ENCODE measurements around the gene IGF1R. TPM values are rescaled to one million over a fixed set of nuclear protein-coding genes. Genes with fewer than 3 reads are reported as not detected.

The IGF1R gene
- total RNA-seq, 1 donor from 2014 or later: 97.7 TPM

DNA sequence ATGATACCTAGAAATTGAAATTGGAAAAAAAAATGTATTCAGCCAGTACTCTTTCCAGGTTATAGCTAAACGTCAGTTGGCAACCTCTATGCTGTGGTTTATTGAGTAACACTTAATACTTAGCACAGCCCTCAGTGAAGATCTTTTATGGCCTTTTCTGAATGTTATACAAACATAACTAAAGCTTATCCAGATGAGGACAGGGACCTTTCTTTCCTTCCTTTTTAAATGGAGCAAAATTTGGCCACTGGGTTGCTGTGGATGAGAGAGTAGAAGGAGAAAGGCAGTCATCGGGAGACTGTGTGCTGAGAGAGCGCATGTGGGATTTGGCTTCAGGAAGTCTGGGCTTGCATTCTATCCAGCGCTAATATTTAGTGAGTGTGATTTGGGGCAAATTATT, 36.1 kb downstream of the IGF1R start:
- H3K4me1 ChIP-seq: peaks cover 85% of the 10 kb centered on the region
- H3K27me3 ChIP-seq: no peaks in the 10 kb centered on the region

GRCh38 chr15:98684995-98685525, 36.7 kb downstream of the IGF1R start:
- Histone ChIP-seq H3K27me3 (no peaks in the 10 kb centered on the region), H3K4me1 (peaks cover 91% of the 10 kb centered on the region), H3K9me3 (no peaks in the 10 kb centered on the region), H3K4me3 (no peak overlapping the region), H3K36me3 (no peaks in the 10 kb centered on the region), H3K27ac (peak overlapping the region; percentile 12)
- DNase-seq (ENCODE audit: extremely low spot score in 2 of 2): no peak
- intact Hi-C loops (cut with DNase I): no loop called here
- TF ChIP-seq POLR2A (IDR thresholded peaks at IDR 0.05) (no peak), POLR2AphosphoS5 (IDR thresholded peaks at IDR 0.05; ENCODE audit: insufficient read depth in 1 of 2, low read depth in 1 of 2) (no peak)
- TF ChIP-seq, protein P1, sequence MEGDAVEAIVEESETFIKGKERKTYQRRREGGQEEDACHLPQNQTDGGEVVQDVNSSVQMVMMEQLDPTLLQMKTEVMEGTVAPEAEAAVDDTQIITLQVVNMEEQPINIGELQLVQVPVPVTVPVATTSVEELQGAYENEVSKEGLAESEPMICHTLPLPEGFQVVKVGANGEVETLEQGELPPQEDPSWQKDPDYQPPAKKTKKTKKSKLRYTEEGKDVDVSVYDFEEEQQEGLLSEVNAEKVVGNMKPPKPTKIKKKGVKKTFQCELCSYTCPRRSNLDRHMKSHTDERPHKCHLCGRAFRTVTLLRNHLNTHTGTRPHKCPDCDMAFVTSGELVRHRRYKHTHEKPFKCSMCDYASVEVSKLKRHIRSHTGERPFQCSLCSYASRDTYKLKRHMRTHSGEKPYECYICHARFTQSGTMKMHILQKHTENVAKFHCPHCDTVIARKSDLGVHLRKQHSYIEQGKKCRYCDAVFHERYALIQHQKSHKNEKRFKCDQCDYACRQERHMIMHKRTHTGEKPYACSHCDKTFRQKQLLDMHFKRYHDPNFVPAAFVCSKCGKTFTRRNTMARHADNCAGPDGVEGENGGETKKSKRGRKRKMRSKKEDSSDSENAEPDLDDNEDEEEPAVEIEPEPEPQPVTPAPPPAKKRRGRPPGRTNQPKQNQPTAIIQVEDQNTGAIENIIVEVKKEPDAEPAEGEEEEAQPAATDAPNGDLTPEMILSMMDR (IDR thresholded peaks at IDR 0.05): no peak

More for the DNA sequence above, 36.1 kb downstream of the IGF1R start:
- Histone ChIP-seq H3K27ac (peak overlapping the region; percentile 75), H3K4me3 (no peak overlapping the region), H3K9me3 (no peaks in the 10 kb centered on the region), H3K36me3 (no peaks in the 10 kb centered on the region)
- DNase-seq (ENCODE audit: extremely low spot score in 2 of 2): no peak
- intact Hi-C loops (cut with DNase I): no loop called here
- TF ChIP-seq, protein P1 (IDR thresholded peaks at IDR 0.05): no peak
- TF ChIP-seq POLR2A (IDR thresholded peaks at IDR 0.05): no peak
- TF ChIP-seq POLR2AphosphoS5 (IDR thresholded peaks at IDR 0.05; ENCODE audit: insufficient read depth in 1 of 2, low read depth in 1 of 2): no peak

DNA sequence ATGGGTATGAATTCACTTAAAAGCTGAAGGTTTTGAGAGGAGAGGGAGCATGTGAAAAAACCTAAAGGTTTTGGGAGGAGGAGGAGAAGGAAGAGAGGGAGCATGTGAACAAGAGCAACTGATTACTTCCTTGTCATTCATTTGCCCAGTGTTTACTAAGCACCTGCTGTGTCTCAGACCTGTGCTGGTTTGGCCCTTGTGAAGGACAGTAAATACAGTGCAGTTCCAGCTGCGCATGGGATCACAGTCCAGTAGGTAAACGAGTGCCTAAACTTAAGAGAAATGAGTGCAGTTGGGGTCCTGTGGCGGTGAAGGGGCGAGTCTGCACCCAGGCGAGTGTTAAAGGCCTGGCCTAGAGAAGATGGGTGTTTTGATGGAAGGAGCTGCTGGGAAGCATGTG, 38.6 kb downstream of the IGF1R start:
- Histone ChIP-seq H3K36me3 (no peaks in the 10 kb centered on the region), H3K4me3 (no peak overlapping the region), H3K4me1 (peaks cover 95% of the 10 kb centered on the region), H3K9me3 (no peaks in the 10 kb centered on the region), H3K27me3 (no peaks in the 10 kb centered on the region), H3K27ac (no peak overlapping the region)
- TF ChIP-seq, protein P1 (IDR thresholded peaks at IDR 0.05): no peak
- TF ChIP-seq POLR2A (IDR thresholded peaks at IDR 0.05) (no peak), POLR2AphosphoS5 (IDR thresholded peaks at IDR 0.05; ENCODE audit: insufficient read depth in 1 of 2, low read depth in 1 of 2) (no peak)
- DNase-seq (ENCODE audit: extremely low spot score in 2 of 2): no peak
- intact Hi-C loops (cut with DNase I): no loop called here

DNA sequence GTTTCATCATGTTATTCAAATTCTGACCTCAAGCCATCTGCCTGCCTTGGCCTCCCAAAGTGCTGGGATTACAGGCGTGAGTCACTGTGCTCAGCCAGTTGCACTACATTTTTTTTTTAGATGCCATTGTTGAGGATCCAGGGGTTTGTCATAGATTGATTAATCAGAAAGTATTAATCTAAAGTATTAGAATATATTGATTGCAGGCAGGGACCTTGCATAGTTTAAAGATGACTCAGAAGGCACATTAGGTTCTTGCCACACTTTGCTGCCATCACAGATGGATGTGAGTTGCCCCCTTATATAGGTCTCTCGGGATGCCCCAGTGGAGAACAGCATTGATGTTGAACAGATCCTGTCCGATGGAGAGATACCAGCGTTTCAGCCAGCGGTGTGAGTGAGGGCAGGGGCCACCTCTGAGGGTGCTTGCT, 41.1 kb downstream of the IGF1R start:
- intact Hi-C loops (cut with DNase I): no loop called here
- Histone ChIP-seq H3K4me1 (peaks cover 95% of the 10 kb centered on the region), H3K36me3 (no peaks in the 10 kb centered on the region), H3K27ac (no peak overlapping the region), H3K9me3 (no peaks in the 10 kb centered on the region), H3K4me3 (no peak overlapping the region), H3K27me3 (no peaks in the 10 kb centered on the region)
- TF ChIP-seq POLR2AphosphoS5 (IDR thresholded peaks at IDR 0.05; ENCODE audit: insufficient read depth in 1 of 2, low read depth in 1 of 2) (peak in 1 of 2 donors; percentile 71), POLR2A (IDR thresholded peaks at IDR 0.05) (no peak)
- DNase-seq (ENCODE audit: extremely low spot score in 2 of 2): no peak

GRCh38 chr15:98690272-98690950, 42.1 kb downstream of the IGF1R start:
- TF ChIP-seq POLR2A (IDR thresholded peaks at IDR 0.05): no peak
- TF ChIP-seq POLR2AphosphoS5 (IDR thresholded peaks at IDR 0.05; ENCODE audit: insufficient read depth in 1 of 2, low read depth in 1 of 2): no peak
- TF ChIP-seq, protein P1 (IDR thresholded peaks at IDR 0.05): no peak
- Histone ChIP-seq H3K36me3 (no peaks in the 10 kb centered on the region), H3K4me1 (peaks cover 95% of the 10 kb centered on the region), H3K27ac (no peak overlapping the region), H3K4me3 (no peak overlapping the region), H3K27me3 (no peaks in the 10 kb centered on the region), H3K9me3 (no peaks in the 10 kb centered on the region)
- intact Hi-C loops (cut with DNase I): no loop called here
- no peak for DNase-seq (ENCODE audit: extremely low spot score in 2 of 2)
